SU-DHL-6 (cell line): ENCODE data around the gene MICAL2.

Experiments used
- CTCF ChIP-seq: fragments of 200-600 bp; sonication (generic); IDR thresholded peaks from one replicate; pipeline ENCODE4 v1.5.1; 2017; ENCODE audit warnings: antibody characterized with exemption, mild to moderate bottlenecking, low read length, moderate library complexity; ENCODE audit not compliant: insufficient read depth, poor library complexity, severe bottlenecking
- EZH2phosphoT487 ChIP-seq: fragments of 200-600 bp; sonication (generic), shearing (Covaris generic); conservative IDR thresholded peaks from 2 replicates; pipeline ENCODE4 v1.6.1; 2018; ENCODE audit warnings: mild to moderate bottlenecking, antibody characterized with exemption, low read length, moderate library complexity, mixed read lengths

DNA sequence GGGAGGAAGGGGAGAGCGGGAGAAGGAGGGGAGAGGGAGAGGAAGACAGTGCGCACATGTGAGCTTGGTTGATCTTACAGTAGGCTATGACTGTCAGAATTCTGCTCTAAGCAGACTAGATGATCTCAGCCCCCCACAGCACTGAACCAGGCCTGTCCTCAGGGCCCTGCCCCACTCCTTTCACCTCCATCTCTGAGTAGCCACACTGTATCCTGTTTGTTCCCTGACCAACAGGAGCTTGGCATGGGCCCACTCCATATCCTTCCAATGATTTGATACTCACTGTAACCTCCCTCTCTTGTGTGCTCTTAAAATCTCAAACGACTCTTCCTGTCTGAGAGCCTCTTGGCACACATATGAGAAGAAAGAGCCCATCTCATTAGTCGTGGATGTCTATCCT, 180.9 kb downstream of the MICAL2 start:
- TF ChIP-seq CTCF (no peak), EZH2phosphoT487 (no peak)
